ENCODE results near the gene EDRF1. TPM values are rescaled to one million over a fixed set of nuclear protein-coding genes. Genes with fewer than 3 reads are reported as not detected.

The EDRF1 gene
- total and polyA plus RNA-seq, 10 of the 15 experiments (the other 5 are each of a cell fraction or from before 2014, with no cell fraction given) = 16.8 to 99.7 (median 42.9) TPM

- intact Hi-C loops (cut with micrococcal nuclease; ENCODE audit: unreplicated experiment) = no loop called here
- no peak overlapping the region for H3K27ac ChIP-seq (ENCODE audit: control insufficient read depth, insufficient read depth)
- H3K36me3 ChIP-seq (ENCODE audit: control insufficient read depth in 2 of 2, insufficient read depth in 2 of 2, low read length in 1 of 2) = peaks cover 0 to 15% of the 10 kb centered on the region in 2 experiments; a peak in 3 of 4 replicates
- CTCF ChIA-PET = no interaction called here
- WGBS (ENCODE audit: insufficient coverage, insufficient replicate concordance, low lambda C conversion rate, missing lambda C conversion rate) = 97% methylated on average over 8 of the region's 8 CpGs
- no TSS peak for BruUV-seq (replicated peaks)
- no peaks in the 10 kb centered on the region for H3K9me3 ChIP-seq (replicated peaks; ENCODE audit: control insufficient read depth, insufficient read depth, low read length)
- H3K27me3 ChIP-seq (replicated peaks in 1 of 2; ENCODE audit: control insufficient read depth in 2 of 2, insufficient read depth in 2 of 2, low read length in 1 of 2) = no peaks in the 10 kb centered on the region
- DNase-seq (ENCODE audit: low read depth, low spot score) (no peak), ATAC-seq (no peak), FAIRE-seq (no peak)
- H3K79me2 ChIP-seq (ENCODE audit: control insufficient read depth, insufficient read depth, low read length) = no peaks in the 10 kb centered on the region
- SMC1A ChIA-PET (ENCODE audit: uncharacterized antibody, unreplicated experiment) = no interaction called here
- no peaks in the 10 kb centered on the region for H4K20me1 ChIP-seq (ENCODE audit: control insufficient read depth, insufficient read depth)
- no peak overlapping the region for H2AFZ ChIP-seq (ENCODE audit: control insufficient read depth, low read depth, low read length)
- RAD21 ChIA-PET (ENCODE audit: unreplicated experiment) = no interaction called here
- POLR2A ChIA-PET = interaction anchor here (0.7 kb wide), 1 partner anchor 59 kb away, joined by 3 read pairs; no protein-coding TSS in a partner anchor
- no peak overlapping the region for H3K4me2 ChIP-seq (ENCODE audit: control insufficient read depth, insufficient read depth)
- no peaks in the 10 kb centered on the region for H3K4me1 ChIP-seq (ENCODE audit: control insufficient read depth, insufficient read depth, low read length)
- no peak overlapping the region for H3K9ac ChIP-seq (ENCODE audit: control insufficient read depth, insufficient read depth, low read length)
- in situ Hi-C loops (cut with MboI) = no loop called here
- no peak for TF ChIP-seq RCOR1 (conservative IDR thresholded peaks at IDR 0.05; ENCODE audit: low read depth, low read length)
- no peak for TF ChIP-seq BHLHE40 (IDR thresholded peaks at IDR 0.05; ENCODE audit: borderline replicate concordance in 1 of 2, low read depth in 2 of 2, low read length in 1 of 2)
- TF ChIP-seq CUX1 (IDR thresholded peaks at IDR 0.05; ENCODE audit: insufficient replicate concordance, low read depth, low read length) = no peak
- TF ChIP-seq ATF3 (IDR thresholded peaks at IDR 0.05; ENCODE audit: borderline replicate concordance, extremely low read depth, low read depth, low read length) = no peak
- TF ChIP-seq RAD51 (IDR thresholded peaks at IDR 0.05) = no peak
- TF ChIP-seq TCF12 (IDR thresholded peaks at IDR 0.05; ENCODE audit: low read depth, low read length) = no peak
- no peak for TF ChIP-seq NFXL1 (IDR thresholded peaks at IDR 0.05; ENCODE audit: borderline replicate concordance)
- no peak overlapping the region for H3K4me3 ChIP-seq
Measured at GRCh38 chr10:125799451-125800182, 80.1 kb downstream of the EDRF1 start.

Measured in GM12878 (cell line).